SU-DHL-6 (cell line): Measurements from ENCODE around the gene POLG2.

Experiments
- CTCF ChIP-seq: fragments of 200-600 bp; sonication (generic); IDR thresholded peaks from one replicate; pipeline ENCODE4 v1.5.1; 2017; ENCODE audit warnings: antibody characterized with exemption, mild to moderate bottlenecking, low read length, moderate library complexity; ENCODE audit not compliant: insufficient read depth, poor library complexity, severe bottlenecking
- EZH2phosphoT487 ChIP-seq: fragments of 200-600 bp; sonication (generic), shearing (Covaris generic); conservative IDR thresholded peaks from 2 replicates; pipeline ENCODE4 v1.6.1; 2018; ENCODE audit warnings: mild to moderate bottlenecking, antibody characterized with exemption, low read length, moderate library complexity, mixed read lengths

GRCh38 chr17:64502809-64503208, 6.0 kb upstream of the POLG2 start:
- no peak for TF ChIP-seq CTCF
- no peak for TF ChIP-seq EZH2phosphoT487
